Measurements from ENCODE around the gene STK33.

Gene STK33

DNA sequence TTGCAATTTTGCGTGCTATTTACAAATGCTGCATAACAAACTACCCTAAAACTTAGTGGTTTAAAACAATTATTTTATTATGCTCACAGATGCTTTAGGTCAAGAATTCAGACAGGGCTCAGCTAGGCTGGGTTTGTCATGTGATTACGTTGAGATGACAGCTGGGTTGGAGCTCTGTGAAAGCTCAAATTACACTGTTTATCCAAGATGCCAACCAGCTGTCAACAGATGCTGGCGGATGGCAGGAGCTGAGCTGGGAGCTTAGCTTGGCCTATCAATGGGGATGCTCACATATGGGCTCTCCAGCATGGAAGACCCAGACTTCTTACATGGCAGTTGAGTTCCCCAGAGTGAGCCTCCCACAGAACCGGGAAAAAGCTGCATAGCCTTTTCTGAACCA, 62.7 kb downstream of the STK33 start:
- no peak overlapping the region for H3K4me3 ChIP-seq (ENCODE audit: low read length)
- DNase-seq (ENCODE audit: low read depth): no peak
- TF ChIP-seq CTCF (conservative IDR thresholded peaks at IDR 0.05; ENCODE audit: low read length): no peak

DNA sequence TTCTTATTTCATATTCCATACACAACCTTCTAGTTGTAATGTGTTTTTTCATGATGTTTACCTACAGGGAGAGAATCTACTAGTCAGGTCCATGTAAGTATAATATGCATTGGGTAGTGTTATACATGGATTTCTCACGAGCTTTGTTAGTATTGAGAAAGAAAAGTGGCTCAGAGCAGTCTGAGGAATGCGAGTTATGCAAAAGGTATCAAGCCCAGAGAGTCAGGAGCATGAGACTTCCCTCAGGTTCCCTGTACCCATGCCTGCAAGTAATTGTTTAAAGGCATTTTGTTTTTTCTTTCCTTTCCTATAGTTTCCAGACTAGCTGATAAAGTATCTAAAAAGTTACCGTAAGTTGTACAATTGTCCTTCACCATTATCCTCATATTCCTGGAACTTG, 66.1 kb downstream of the STK33 start:
- DNase-seq (ENCODE audit: low read depth): no peak
- H3K4me3 ChIP-seq (ENCODE audit: low read length): no peak overlapping the region
- TF ChIP-seq CTCF (conservative IDR thresholded peaks at IDR 0.05; ENCODE audit: low read length): no peak

GRCh38 chr11:8523396-8523795, 70.6 kb downstream of the STK33 start:
- H3K4me3 ChIP-seq (ENCODE audit: low read length): no peak overlapping the region
- no peak for TF ChIP-seq CTCF (conservative IDR thresholded peaks at IDR 0.05; ENCODE audit: low read length)
- no peak for DNase-seq (ENCODE audit: low read depth)

DNA sequence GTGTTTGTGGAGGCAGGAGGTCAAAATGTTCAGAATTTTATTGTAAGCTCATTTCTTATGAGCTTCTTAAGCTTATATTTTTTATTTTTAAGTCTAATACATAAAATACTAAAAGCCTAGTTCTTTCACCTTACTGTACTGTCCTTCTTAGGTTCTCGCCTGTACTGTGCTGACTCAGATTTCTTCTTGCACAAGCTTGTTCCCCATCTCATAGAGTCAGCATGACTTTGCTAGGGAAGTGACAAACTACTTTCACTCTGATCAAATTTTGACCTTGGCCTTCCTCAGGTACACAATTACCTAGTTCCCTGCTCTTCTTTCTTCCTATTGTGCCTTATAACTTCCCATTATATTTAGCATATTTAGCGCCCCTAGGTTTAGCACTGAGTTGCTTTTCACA, 81.5 kb downstream of the STK33 start:
- H3K4me3 ChIP-seq (ENCODE audit: low read length): no peak overlapping the region
- no peak for TF ChIP-seq CTCF (conservative IDR thresholded peaks at IDR 0.05; ENCODE audit: low read length)
- DNase-seq (ENCODE audit: low read depth): no peak

DNA sequence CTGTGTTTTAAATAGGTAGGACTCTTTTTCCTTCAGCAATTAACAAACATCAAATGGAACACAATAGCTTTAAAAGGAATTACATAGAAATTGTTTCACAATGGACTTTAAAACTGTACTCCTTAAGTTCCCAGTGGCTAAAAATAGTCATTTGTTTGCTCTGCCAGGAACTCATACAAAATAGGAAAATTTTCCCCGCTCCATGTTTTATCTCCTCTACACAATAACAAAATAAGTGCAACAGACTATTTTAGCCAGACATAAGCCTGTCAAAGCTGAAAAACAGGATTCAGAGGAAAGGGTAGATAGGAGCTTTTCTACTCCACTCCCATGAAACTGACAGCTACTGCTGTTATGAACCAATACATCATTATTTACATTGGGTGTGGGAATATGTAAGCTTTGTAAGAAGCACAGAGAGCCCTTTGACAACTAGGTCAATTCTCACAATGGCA, 90.1 kb downstream of the STK33 start:
- no peak for DNase-seq (ENCODE audit: low read depth)
- TF ChIP-seq CTCF (conservative IDR thresholded peaks at IDR 0.05; ENCODE audit: low read length): no peak
- no peak overlapping the region for H3K4me3 ChIP-seq (ENCODE audit: low read length)

- H3K4me3 ChIP-seq (ENCODE audit: low read length): no peak overlapping the region
- DNase-seq (ENCODE audit: low read depth): no peak
- no peak for TF ChIP-seq CTCF (conservative IDR thresholded peaks at IDR 0.05; ENCODE audit: low read length)
Measured at GRCh38 chr11:8501836-8502235, 92.2 kb downstream of the STK33 start.

DNA sequence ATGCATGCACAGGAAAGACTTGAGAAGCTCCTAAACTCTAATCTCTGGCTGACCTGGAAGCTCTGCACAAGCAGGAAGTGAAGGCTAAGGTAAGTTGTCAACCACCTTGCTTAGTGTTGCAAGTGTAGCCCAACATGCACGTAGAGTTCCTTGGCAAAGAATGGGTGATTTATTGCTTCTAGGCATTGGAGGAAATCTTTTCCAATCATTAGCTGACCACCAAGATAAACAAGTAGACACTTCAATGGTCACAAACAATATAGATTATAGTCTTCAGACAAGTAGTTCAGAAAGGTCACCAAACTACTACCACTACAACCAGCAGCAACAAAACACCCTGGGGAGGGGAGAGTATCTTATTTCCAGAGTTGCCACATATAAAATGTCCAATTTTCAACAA, 105.6 kb downstream of the STK33 start:
- no peak for TF ChIP-seq CTCF (conservative IDR thresholded peaks at IDR 0.05; ENCODE audit: low read length)
- DNase-seq (ENCODE audit: low read depth): no peak
- no peak overlapping the region for H3K4me3 ChIP-seq (ENCODE audit: low read length)

Measured in AG10803 (cell line).